NCI-H2107 (cell line): Measurements from ENCODE around the gene NTN3.
A peak's percentile ranks its signal among the peaks of the same experiment; 100 is the strongest.

Experiments
- DNase-seq: peaks from one replicate; lab custom pipeline; 2025; lab: John Stamatoyannopoulos, UW

Gene NTN3

DNA sequence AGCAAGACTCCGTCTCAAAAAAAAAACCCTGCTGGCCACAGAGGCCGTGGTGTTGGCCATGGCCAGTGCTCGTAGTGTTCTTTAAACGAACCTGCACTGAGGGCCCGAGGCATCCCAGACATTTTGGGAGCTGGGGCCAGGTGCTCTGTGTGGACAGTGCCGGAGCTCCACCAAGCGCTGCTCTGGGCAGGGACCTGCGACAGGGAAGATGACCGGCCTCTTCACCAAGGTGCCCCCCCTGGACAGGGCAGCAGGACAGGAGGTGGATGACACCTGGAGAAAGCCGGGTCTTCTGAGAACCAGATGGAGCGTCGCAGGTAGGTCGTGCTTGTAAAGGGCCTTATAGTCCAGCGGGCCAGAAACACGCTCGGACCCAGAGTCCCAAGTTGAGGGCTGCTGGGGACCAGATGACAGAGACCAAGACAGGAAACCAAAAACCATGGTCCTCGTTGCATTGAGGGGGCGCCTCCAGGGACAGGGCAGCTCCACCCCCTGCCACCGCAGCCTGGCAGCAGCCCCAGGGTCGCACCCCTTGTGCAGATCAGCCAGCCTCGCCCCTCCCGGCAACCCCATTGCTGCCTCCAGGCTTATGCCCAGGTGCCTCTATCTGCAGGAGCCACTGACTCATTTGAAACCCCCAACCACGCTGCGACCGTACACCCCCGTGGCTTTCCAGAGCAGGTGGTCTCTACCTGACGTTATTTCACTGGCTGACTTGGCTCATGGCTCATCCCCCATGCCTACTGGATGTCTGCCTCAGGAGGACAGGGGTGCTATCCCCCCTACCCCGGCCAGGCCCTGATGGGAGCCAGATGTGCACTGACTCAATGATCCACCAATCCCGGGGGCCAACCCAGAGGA is 4.2 kb upstream of the NTN3 start:
- no peak for DNase-seq

DNA sequence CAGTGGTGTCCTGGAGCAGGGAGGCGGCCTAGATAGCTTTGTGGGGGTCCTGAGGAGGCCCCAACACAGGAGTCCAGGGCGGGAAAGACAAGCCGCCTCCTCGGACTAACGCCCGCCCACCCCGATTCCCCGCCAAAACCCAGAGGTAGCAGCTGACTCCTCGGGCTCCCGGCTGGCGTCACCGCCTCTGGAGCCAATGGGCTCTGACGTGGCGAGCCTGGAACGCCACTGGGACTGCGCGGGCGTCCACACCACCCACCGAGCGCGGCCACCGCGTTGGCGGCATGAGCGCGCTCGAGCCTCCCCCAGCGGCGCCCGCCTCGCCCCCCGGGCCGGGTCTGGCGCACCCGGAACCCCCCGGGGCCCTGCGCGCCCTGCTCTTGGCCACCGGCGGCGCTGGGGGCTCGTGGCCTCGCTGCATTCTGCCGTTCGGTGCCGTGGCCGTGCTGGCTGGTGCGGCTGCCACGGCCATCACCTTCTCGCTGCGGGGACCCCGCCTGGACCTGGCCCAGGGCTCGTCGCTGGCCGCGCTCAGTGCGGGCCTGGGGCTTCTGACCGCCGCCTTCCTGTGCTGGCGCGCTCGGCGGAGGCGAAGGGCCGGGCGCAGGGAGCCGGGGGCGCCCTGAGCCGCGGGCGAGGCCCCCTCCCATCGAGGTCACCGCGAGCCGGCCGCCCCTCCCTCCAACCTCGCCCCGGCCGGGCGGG is 3.4 kb upstream of the NTN3 start:
- peak; percentile 91 for DNase-seq

DNA sequence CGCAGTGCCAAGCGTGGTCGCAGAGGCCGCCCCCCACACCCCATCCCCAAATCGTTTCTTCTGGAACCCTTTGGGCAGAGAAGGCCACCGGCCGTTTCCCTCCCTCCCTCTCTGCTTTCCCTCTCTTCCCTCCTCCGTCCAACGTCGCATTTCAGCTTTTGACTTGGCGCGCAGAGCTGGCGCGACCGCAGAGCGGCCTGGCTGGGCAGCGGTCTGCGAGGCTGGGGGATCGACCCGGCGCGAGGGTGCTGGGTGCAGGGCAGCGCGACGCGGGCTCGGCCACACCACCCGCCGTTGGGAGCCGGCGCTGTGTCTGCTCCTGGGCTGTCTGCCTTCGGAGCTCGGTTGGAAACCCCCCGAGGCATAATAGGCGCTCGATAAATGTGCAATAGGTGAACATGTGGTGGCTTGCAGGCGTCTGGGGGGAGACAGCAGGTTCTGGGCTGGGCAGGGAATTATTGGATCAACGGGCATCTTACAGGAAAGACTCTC is 2.8 kb upstream of the NTN3 start:
- DNase-seq = no peak

DNA sequence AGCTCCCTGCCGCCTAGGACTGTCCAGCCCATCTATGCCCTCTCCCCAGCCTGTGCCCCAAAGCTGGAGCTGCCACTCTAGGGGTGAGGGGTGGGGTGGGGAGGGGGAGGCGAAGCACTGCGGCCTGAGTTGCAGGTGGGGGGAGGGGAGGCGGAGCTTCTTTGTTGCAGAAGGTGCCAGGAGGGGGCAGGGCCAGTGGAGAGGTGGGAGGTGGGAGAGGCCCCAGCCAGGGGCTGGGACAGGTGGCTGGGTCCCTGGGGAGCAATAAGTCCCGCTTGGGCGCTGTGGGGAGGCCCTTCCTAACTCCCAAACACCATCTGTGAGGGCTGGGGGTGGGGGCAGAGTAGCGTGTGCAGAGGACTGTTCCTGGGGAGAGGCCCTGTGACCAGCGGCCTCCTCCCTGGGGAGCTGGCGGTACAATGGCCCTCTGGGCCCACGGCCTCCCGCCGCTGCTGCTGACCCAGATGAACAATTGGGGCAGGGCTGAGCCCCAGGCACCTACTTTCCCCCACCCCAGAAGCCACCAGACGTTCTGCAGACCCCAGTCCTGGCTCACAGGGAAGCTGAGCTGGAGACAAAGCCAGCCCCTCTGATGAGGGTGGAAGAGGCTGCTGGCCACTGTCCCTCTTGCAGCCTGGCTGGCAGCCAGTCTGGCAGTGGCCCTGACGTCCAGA is 2.2 kb upstream of the NTN3 start:
- peak; percentile 96 for DNase-seq

DNA sequence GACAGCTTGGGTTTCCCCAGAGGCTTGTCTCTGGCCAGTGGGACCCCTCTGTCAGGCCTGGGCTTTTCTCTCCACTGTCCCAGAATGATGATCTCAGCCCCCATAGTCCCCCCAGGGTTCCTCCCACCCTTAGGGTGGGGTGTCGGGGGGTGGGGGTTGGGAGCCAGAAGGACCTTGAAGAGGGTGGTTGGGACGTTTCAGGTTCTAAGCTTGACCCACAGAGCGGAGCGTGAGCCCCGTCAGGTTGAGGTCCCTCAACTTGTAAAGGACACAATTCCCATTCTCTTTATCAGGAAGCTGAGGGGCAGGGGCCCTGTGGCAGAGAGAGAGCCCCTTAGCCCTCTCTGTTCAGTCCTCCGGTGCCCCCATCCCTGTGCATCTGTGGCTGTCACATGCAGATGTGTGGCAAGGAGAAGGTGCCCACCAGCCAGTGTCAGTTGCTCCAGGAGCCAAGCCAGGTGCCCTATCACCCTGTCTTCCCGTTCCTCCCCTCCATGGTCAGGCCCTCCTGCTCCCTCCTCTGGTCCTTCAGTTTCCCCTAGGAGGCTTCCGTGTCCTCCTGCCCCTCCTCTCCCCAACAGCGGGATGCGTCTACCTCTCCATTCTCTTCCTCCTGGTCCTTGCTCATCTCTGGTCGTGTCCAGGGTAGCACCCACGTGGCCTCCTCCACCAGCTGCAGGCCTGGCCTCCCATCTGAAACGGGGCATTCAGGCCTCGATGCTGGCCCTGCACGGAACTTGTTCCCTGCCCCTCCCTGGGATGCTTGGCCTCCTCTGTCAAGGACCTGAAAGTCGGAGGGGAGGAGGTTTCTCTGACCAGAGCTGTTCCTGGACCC is 1.5 kb upstream of the NTN3 start:
- no peak for DNase-seq

DNA sequence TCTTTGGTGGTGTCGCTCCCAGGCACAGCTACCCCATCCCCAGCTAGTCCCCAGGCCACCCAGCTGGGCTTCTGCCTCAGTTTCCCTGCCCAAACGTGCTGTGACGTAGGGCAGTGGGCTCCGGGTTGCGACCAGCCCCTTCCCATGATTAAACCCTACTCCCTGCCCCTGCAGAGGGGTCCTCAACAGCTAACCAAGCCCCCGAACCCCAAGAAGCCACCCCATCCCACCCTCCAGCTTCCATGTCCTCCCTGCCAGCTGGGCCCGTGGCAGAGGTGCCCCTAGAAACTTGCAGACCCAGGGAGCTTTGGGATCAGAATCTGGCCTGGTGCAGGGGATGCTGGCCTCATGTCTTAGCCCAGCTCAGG is 879 bp upstream of the NTN3 start:
- no peak for DNase-seq

DNA sequence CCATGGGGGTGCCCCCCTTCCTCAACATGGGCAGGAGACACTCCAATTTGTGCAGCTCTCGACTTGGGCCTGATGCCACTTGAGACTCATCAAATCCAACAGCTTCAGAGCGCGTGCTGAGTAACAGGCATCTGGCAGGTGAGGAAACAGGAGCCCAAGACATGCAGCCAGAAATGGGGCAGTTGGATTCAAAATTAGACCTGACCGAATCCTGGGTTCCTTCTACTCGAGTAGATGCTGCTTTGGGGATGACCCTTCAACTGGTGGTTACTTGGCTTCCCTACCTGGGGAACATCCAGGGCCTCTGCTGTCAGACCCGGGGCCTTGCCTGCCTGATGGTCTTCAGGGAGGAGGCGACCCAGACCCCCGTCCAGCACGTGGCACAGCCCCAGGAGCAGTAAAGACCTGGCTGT is 488 bp upstream of the NTN3 start:
- DNase-seq = peak; percentile 73

DNA sequence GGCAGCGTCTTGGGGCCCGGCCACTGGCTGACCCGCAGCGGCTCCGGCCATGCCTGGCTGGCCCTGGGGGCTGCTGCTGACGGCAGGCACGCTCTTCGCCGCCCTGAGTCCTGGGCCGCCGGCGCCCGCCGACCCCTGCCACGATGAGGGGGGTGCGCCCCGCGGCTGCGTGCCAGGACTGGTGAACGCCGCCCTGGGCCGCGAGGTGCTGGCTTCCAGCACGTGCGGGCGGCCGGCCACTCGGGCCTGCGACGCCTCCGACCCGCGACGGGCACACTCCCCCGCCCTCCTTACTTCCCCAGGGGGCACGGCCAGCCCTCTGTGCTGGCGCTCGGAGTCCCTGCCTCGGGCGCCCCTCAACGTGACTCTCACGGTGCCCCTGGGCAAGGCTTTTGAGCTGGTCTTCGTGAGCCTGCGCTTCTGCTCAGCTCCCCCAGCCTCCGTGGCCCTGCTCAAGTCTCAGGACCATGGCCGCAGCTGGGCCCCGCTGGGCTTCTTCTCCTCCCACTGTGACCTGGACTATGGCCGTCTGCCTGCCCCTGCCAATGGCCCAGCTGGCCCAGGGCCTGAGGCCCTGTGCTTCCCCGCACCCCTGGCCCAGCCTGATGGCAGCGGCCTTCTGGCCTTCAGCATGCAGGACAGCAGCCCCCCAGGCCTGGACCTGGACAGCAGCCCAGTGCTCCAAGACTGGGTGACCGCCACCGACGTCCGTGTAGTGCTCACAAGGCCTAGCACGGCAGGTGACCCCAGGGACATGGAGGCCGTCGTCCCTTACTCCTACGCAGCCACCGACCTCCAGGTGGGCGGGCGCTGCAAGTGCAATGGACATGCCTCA is 773 bp downstream of the NTN3 start:
- no peak for DNase-seq

DNA sequence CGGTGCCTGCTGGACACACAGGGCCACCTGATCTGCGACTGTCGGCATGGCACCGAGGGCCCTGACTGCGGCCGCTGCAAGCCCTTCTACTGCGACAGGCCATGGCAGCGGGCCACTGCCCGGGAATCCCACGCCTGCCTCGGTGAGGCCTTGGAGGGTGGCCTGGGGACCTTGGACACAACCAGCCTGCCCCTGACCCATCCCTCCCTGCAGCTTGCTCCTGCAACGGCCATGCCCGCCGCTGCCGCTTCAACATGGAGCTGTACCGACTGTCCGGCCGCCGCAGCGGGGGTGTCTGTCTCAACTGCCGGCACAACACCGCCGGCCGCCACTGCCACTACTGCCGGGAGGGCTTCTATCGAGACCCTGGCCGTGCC is 1.4 kb downstream of the NTN3 start:
- DNase-seq = no peak

DNA sequence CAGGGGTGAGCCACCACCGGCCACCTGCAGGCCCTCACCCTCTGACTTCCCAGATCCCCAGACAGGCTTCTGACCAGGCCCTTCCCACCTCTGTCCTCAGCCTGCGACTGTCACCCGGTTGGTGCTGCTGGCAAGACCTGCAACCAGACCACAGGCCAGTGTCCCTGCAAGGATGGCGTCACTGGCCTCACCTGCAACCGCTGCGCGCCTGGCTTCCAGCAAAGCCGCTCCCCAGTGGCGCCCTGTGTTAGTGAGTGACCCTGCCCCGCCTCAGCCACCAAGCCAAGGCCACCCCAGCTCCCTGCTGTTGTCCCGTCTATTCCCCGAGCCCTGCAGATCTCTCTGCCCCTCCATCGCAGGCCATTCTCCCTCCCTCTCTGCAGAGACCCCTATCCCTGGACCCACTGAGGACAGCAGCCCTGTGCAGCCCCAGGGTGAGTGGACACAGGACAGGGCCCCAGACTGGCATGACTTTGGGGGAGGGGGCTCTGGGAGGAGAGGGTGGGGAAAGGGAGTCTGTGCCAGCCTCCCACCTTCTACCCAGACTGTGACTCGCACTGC is 1.9 kb downstream of the NTN3 start:
- no peak for DNase-seq

DNA sequence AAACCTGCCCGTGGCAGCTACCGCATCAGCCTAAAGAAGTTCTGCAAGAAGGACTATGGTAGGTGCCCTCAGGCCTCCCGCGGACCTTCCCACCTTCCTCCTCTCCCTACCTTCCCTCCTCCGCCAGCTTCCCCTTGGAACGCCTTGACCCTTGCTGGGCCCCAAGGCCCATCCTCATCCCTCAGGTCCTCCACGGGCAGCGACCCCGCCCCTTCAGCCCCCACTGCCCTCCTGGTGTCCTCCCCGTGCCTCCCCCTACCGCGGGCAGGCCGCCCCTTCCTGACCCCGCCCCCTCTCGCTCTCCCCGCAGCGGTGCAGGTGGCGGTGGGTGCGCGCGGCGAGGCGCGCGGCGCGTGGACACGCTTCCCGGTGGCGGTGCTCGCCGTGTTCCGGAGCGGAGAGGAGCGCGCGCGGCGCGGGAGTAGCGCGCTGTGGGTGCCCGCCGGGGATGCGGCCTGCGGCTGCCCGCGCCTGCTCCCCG is 2.4 kb downstream of the NTN3 start:
- no peak for DNase-seq

DNA sequence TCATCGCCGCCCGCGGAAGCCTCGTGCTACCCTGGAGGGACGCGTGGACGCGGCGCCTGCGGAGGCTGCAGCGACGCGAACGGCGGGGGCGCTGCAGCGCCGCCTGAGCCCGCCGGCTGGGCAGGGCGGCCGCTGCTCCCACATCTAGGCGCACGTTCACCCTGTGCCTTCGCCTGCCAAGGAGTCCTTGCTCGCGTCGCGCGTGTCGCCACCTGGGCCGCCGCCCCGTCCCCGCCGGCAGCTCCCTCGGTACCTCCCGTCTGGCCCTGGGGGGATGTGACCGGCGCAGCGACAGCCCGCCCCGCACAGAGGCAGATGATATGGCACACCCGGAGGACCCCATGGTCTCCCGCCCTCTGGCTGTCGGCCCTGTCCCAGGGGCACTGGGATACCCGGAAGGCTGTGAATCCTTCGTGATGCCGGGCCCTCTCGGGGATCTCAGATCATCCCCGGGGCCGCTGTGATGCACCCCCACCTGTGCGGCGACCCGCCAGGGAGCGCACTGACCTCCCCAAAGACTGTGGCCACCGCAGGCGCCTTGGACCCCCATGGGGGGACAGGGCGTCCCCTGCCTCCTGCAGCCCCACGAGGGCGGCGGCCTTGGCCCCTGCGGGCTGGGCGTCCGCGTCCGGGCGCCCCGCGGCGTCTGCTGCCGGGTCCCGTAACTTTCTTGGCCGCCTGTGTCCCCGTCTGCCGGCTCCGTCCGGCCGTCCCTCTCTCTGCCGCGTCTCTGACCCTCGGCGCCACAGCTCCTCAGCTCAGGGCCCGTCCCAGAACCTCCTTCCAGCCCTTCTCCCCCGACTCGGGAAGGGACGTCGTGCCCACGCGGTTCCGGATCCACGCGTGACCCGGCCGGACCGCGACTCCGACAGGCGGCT is 3.1 kb downstream of the NTN3 start:
- DNase-seq = no peak

DNA sequence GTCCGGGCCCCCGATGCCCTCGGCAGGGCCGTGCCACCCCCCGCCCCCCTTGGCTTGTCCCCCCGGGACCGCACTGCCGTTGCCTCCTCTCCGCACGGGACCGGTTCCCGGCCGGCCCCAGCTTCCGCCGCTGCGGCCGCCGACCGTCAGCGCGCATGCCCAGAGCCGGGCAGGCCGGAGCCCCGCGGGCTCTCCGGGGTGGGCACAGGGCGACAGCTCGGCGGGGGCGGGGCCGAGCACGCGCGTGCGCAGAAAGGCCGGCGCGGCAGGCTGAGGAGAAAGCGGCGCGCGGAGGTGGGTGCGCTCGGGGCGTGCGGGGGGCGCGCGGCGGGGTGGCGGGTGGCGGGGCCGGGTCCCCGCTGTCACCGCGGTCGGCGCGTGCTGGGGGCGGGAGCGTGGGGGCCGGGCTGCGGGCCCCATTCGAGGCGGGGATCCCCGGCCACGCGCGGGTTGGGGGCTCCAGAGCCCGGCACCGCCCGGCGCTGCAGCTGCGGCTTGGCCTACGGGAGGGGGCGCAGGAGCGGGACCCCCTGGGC is 3.8 kb downstream of the NTN3 start, which contains the start of gene TBC1D24:
Gene TBC1D24 (plus strand): TSS at position 251 of the 536 bp plus-strand sequence. CDS start 21,022 bp downstream, outside the sequence.
- DNase-seq = peak; percentile 67

DNA sequence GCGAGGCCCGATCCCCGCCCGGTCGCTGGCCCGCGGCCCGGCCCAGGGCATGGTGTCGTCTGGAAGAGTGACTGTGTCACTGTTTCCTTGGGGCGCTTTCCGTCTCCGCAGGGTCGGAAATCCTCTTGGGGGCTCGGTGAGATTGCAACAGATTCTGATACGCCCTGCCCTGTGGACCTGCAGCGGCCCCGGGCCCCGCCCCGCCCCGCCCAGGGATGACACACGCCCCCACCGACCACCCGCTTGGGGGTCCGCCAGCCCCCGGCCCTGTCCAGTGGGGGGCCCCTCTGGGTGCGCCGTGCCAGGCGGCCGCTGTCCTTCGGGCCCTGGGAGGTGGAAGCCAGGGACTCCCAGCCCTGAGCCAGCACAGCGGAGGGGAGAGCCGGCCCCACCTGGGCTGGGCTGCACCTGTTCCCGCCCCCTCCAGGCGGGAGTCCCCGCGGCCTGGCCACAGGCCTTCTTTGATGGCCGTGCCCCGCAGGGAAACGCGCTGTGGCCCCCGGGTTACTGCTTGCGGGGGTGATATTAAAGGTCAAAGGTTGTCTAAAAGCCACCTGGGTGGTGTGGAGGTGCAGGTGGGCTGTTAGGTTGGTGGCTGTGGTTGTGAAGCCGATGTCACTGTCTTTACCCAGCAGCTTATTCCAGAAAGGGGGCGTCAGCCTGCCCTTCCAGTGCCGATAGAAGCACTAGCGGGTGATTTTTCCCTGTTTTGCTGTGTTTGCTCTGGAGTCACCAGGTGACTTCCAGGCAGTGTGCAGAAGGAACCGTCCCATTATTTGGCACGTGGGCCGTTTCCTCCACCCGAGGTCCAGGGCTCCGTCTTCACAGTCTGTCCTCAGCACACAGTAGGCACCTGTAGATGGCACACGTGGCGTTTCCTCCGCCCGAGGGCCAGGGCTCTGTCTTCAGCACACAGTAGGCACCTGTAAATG is 4.6 kb downstream of the NTN3 start:
- no peak for DNase-seq

DNA sequence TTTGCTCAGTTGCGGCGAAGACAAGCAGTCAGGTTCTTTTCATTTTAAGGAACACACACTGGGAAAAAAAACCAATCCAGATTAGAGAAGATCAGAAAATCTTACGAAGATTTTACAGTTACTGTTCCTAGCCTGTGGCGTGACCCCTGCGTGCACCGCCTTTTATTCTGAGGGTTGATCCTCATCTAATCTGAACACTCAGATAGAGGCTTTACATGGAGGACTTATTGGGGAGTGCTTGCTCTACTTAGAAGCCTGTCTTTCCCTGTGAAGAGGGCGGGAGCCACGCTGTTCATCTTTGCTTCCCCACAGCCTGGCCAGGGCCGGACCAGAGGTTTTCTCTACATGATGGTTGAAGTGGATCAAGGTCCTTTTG is 5.2 kb downstream of the NTN3 start:
- no peak for DNase-seq

DNA sequence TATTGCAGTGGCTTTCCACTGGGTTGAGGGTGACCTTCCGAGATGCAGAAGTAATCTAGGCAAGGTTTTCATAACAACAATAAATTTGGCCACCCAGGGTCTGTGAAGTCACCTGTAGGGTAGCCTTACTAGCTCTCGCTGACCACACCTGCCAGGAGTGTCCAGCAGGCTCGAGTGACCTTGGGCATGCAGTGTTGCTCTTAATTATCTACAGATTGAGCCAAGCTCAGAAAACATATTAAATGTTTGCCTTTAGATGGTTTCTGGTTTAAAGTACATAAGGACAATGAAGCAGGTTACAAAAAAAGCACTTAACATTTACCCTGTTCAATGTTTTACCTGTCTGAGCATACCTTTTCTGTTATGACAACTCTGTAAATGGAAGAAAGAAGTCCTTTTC is 5.6 kb downstream of the NTN3 start:
- DNase-seq = no peak

DNA sequence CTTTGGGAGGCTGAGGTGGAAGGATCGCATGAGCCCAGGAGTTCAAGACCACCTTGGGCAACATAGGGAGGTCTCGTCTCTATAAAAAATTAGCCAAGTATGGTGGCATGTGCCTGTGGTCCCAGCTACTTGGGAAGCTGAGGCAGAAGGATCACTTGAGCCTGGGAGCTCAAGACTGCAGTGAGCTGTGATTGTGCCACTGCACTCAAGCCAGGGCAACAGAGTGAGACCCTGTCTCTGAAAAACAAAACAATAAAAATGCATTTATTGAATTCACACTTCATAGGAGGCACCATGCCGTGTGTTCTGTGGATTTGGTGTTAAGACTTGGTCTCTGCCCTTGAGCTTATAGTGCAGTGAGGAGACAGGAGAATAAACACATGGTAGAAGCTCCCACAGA is 6.2 kb downstream of the NTN3 start:
- no peak for DNase-seq

DNA sequence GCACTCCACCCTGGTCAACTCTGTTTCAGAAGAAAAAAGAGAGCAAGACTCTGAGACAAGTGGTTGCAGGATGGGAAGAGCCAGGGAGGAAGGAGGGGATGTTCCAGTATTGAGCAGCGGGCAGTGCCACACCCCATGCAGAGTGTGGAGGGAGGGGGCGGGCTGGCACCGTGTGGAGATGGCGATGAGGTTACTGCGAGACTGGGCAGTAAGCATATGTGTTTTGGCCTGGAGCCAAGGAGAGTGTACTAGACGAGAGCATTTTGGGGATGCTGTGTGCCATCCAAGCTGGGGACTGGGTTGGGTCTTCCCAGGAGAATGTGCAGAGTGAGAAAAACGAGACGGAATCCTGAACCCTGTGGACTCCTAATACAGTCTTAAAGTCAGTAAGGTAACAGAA is 7.2 kb downstream of the NTN3 start:
- DNase-seq = no peak
